Rectal smooth muscle tissue (tissue), 1 donor: Measurements from ENCODE around the gene SLC10A2.

Experiments used
- H3K27ac ChIP-seq: one replicate; pipeline ENCODE4 v1.7.0; 2013; ENCODE audit warnings: low read depth, low read length, inconsistent platforms
- H3K27me3 ChIP-seq: one replicate; pipeline ENCODE4 v1.7.0; 2013; ENCODE audit warnings: low read length; ENCODE audit not compliant: control insufficient read depth, insufficient read depth
- H3K36me3 ChIP-seq: one replicate; pipeline ENCODE4 v1.7.0; 2013; ENCODE audit warnings: low read length; ENCODE audit not compliant: control insufficient read depth, insufficient read depth
- H3K4me1 ChIP-seq: one replicate; pipeline ENCODE4 v1.7.0; 2013; ENCODE audit warnings: low read length; ENCODE audit not compliant: control insufficient read depth, insufficient read depth
- H3K4me3 ChIP-seq: one replicate; pipeline ENCODE4 v1.7.0; 2013; ENCODE audit warnings: low read length
- H3K9ac ChIP-seq: one replicate; pipeline ENCODE4 v1.7.0; 2013; ENCODE audit warnings: low read length

Gene SLC10A2

GRCh38 chr13:103003631-103004030, 62.6 kb downstream of the SLC10A2 start:
- H3K36me3 ChIP-seq, result no peaks in the 10 kb centered on the region
- H3K27ac ChIP-seq, result no peak overlapping the region
- no peaks in the 10 kb centered on the region for H3K4me1 ChIP-seq
- no peak overlapping the region for H3K4me3 ChIP-seq
- H3K9ac ChIP-seq, result no peak overlapping the region
- H3K27me3 ChIP-seq, result no peaks in the 10 kb centered on the region

GRCh38 chr13:103002279-103002678, 63.9 kb downstream of the SLC10A2 start:
- Histone ChIP-seq H3K9ac (no peak overlapping the region), H3K27ac (no peak overlapping the region), H3K27me3 (no peaks in the 10 kb centered on the region), H3K4me1 (no peaks in the 10 kb centered on the region), H3K36me3 (no peaks in the 10 kb centered on the region), H3K4me3 (no peak overlapping the region)

- Histone ChIP-seq H3K27ac (no peak overlapping the region), H3K9ac (no peak overlapping the region), H3K36me3 (no peaks in the 10 kb centered on the region), H3K4me3 (no peak overlapping the region), H3K4me1 (no peaks in the 10 kb centered on the region), H3K27me3 (no peaks in the 10 kb centered on the region)
These were observed 66.1 kb downstream of the SLC10A2 start for GRCh38 chr13:103000157-103000556.

GRCh38 chr13:102999499-102999898, 66.7 kb downstream of the SLC10A2 start:
- Histone ChIP-seq H3K4me1 (no peaks in the 10 kb centered on the region), H3K4me3 (no peak overlapping the region), H3K27ac (no peak overlapping the region), H3K36me3 (no peaks in the 10 kb centered on the region), H3K9ac (no peak overlapping the region), H3K27me3 (no peaks in the 10 kb centered on the region)
